Lower leg skin (tissue), 3 donors: ENCODE measurements around the gene C19orf67.

ENCODE experiments used
- POLR2A ChIP-seq, 2 donors: fragments of 450-650 bp; IDR thresholded peaks; one replicate each; pipeline ENCODE4 v1.6.1; 2016 to 2017; ENCODE audit warnings: antibody characterized with exemption in 2 of 2, mild to moderate bottlenecking in 1 of 2, moderate library complexity in 1 of 2
- TF ChIP-seq, protein P1 (sequence below), 3 donors: fragments of 450-650 bp; IDR thresholded peaks; one replicate each; pipeline ENCODE4 v1.5.1; 2016; ENCODE audit warnings: antibody characterized with exemption in 3 of 3, mild to moderate bottlenecking in 3 of 3, moderate library complexity in 2 of 3

DNA sequence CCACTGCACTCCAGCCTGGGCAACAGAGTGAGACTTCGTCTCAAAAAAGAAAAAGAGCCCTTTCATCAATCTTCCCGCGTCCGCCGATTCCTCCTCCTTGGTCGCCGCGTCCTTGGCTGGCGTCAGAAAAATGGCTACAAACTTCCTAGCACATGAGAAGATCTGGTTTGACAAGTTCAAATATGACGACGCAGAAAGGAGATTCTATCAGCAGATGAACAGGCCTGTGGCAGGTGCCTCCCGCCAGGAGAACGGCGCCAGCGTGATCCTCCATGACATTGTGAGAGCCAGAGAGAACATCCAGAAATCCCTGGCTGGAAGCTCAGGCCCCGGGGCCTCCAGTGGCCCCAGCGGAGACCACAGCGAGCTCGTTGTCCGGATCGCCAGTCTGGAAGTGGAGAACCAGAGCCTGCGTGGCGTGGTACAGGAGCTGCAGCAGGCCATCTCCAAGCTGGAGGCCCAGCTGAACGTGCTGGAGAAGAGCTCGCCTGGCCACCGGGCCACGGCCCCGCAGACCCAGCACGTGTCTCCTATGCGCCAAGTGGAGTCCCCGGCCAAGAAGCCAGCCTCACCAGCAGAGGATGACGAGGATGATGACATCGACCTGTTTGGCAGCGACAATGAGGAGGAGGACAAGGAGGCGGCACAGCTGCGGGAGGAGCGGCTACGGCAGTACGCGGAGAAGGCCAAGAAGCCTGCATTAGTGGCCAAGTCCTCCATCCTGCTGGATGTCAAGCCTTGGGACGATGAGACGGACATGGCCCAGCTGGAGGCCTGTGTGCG, 15.1 kb downstream of the C19orf67 start:
- TF ChIP-seq, protein P1, sequence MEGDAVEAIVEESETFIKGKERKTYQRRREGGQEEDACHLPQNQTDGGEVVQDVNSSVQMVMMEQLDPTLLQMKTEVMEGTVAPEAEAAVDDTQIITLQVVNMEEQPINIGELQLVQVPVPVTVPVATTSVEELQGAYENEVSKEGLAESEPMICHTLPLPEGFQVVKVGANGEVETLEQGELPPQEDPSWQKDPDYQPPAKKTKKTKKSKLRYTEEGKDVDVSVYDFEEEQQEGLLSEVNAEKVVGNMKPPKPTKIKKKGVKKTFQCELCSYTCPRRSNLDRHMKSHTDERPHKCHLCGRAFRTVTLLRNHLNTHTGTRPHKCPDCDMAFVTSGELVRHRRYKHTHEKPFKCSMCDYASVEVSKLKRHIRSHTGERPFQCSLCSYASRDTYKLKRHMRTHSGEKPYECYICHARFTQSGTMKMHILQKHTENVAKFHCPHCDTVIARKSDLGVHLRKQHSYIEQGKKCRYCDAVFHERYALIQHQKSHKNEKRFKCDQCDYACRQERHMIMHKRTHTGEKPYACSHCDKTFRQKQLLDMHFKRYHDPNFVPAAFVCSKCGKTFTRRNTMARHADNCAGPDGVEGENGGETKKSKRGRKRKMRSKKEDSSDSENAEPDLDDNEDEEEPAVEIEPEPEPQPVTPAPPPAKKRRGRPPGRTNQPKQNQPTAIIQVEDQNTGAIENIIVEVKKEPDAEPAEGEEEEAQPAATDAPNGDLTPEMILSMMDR (IDR thresholded peaks at IDR 0.05), result no peak
- TF ChIP-seq POLR2A (IDR thresholded peaks at IDR 0.05), result no peak
